Mesodermal cell (in vitro differentiated cells): Measurements from ENCODE around the gene CORT.

Experiments
- H3K27ac ChIP-seq: 2 replicates; pipeline ENCODE4 v1.7.0; 2013; ENCODE audit warnings: mild to moderate bottlenecking, low read depth, low read length, moderate library complexity; ENCODE audit not compliant: severe bottlenecking
- H3K36me3 ChIP-seq: 2 replicates; pipeline ENCODE4 v1.7.1; 2013; ENCODE audit warnings: mild to moderate bottlenecking, low read length, moderate library complexity; ENCODE audit not compliant: control insufficient read depth, insufficient read depth
- H3K4me1 ChIP-seq: one replicate; pipeline ENCODE4 v1.7.1; 2013; ENCODE audit warnings: mild to moderate bottlenecking, low read length; ENCODE audit not compliant: insufficient read depth, control insufficient read depth, poor library complexity, severe bottlenecking
- H3K4me3 ChIP-seq: 2 replicates; pipeline ENCODE4 v1.7.0; 2013; ENCODE audit warnings: low read length, control low read depth, mild to moderate bottlenecking; ENCODE audit not compliant: insufficient read depth, poor library complexity, severe bottlenecking; ENCODE audit errors: extremely low read depth
- H3K9me3 ChIP-seq: 2 replicates; pipeline ENCODE4 v1.7.1; 2013; ENCODE audit warnings: mild to moderate bottlenecking, low read length, moderate library complexity; ENCODE audit not compliant: control insufficient read depth
- WGBS, 2 experiments: methylation state at CpG; one replicate each; pipeline ENCODE4 v1.1.5; 2013; ENCODE audit warnings: missing lambda C conversion rate in 2 of 2; ENCODE audit not compliant: insufficient coverage in 2 of 2; 5-methylcytosine and 5-hydroxymethylcytosine counted together

The CORT gene

GRCh38 chr1:10497109-10497508 is 47.3 kb downstream of the CORT start:
- WGBS, 2 experiments, result 97 to 100% methylated on average over 4 of the region's 7 CpGs
- no peaks in the 10 kb centered on the region for H3K9me3 ChIP-seq
- H3K4me3 ChIP-seq, result no peak overlapping the region
- peaks cover 27% of the 10 kb centered on the region for H3K36me3 ChIP-seq
- peaks cover 3% of the 10 kb centered on the region for H3K4me1 ChIP-seq
- H3K27ac ChIP-seq, result no peak overlapping the region

GRCh38 chr1:10498231-10498630 is 48.4 kb downstream of the CORT start:
- H3K36me3 ChIP-seq, result peaks cover 27% of the 10 kb centered on the region

More at GRCh38 chr1:10498231-10498630, 48.4 kb downstream of the CORT start:
- no peak overlapping the region for H3K27ac ChIP-seq
- H3K4me1 ChIP-seq, result peaks cover 3% of the 10 kb centered on the region
- no peak overlapping the region for H3K4me3 ChIP-seq
- 89 to 94% methylated on average over 5 to 6 of the region's 8 CpGs for WGBS, 2 experiments
- no peaks in the 10 kb centered on the region for H3K9me3 ChIP-seq
